GM18507 (cell line): ENCODE measurements around the gene CXCL12.

Source experiments
- DNase-seq: peaks from one replicate; pipeline ENCODE4 v3.0.0; 2011; ENCODE audit warnings: low read depth; ENCODE audit not compliant: insufficient read length; ENCODE audit errors: extremely low spot score
- FAIRE-seq: peaks from 2 replicates; lab custom pipeline; 2011; peaks lifted over from hg19 to GRCh38; lab: Jason Lieb, UNC

Gene CXCL12

DNA sequence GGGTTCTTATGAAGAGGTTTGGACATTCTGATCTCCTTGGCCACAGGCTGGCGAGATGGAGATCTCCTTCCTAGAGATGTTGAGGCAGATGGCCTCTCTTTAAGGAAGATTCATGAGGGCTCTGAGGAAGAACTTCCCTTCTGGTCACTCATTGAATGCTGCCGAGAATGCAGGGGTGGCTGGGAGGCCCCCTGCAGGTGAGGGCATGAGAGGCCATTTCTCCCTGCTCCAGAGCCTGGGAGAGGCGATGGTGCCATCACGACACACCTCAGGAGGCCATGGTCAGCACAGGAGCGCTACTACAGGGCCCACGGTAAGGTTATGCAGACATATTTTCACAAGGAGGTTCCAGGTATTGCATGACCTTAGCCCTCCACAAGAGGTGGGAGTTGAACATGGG, 40.2 kb downstream of the CXCL12 start:
- FAIRE-seq (no peak), DNase-seq (no peak)

DNA sequence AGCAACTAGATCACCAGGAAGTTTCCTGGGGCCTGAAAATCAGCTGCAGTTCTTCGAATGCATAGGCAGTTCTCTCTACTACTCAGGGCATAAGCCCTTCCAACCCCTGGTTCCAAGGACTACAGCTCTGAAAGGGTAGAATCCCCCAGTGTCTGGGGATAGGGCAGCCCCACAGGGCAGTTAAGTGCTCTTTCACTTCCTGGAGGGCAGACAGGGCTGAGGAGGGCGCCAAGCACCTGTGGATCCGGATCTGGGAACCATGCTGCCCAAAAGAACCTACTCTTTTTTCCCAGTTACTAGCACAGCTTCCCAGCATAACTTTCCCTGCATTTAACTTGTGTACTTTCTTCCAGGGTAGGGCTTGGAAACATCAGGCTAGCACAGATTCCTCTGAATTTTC, 41.1 kb downstream of the CXCL12 start:
- no peak for DNase-seq
- no peak for FAIRE-seq

DNA sequence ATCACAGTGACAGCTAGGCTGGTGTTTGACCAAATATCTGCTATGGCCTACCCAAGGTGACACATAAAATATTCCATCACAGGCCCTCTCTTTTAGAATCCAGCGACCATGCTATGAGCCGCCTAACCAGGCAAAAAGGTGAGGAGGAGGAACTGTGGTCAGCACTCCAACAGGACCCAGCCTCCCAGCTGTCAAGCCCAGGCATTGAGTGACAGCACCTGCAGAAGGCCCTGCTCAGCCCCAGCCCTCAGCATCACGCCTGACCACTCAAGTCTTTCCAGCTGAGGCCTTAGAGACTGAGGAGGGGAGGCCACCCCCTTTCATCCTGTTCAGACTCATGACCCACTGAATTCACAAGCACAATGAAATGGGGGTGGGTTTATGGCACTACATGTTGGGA, 43.0 kb downstream of the CXCL12 start:
- DNase-seq (no peak), FAIRE-seq (no peak)

DNA sequence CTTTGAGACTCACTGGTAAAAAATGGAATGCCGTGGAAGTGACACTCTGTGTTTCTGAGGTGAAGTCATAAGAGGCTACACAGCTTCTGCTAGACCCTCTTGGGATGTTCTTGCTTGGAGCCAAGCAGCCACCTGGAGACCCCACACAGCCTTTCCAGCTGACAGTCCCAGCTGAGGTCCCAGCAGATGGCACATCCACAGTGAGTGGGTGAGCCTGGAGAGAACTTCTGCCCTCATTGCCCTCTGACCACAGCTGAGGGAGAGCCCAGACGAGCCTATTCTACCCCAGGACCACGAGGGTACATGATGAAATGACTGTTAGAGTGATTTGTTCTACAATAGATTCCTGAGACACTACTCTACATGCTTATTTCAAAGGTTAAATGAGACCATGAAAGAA, 44.3 kb downstream of the CXCL12 start:
- DNase-seq (no peak), FAIRE-seq (no peak)

DNA sequence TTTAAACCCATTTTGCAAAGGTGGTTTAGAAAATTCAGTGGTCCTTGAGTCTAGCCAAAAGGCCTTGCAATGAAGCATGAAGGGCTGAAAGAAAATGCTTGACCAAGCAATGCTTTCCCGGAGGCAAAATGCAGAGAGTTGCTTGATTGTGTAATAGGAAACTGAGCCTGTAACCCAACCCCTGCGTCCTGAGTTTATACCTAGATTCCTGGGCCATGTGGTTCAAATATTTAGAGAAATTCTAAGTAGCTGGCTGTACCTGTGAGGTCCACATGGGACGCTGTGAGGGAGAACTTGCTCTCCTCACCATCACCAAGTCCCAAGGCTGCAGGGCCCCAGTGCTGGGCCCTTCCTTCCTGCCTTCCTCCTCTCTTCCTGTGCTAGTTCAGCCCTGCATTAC, 45.7 kb downstream of the CXCL12 start:
- DNase-seq (no peak), FAIRE-seq (no peak)

DNA sequence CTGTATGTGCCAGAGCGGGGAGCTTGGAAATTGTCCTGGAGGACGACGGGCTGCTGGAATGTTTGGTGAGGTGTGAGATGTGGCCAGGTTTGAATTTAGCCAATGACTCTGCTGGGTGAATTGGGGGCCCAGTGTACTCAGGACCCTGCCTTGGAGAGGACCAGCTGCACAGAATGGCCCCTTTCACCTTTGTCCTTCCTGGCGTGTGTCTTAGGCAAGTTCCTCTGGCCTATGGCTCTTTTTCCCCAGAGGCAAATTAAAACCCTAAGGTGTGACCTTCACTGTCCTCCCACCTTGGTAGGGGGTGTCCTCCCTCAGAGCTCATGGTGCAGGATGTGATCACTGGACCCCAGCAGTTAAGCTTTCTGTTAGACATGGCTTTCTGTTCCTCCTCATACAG, 47.8 kb downstream of the CXCL12 start:
- FAIRE-seq (no peak), DNase-seq (no peak)

DNA sequence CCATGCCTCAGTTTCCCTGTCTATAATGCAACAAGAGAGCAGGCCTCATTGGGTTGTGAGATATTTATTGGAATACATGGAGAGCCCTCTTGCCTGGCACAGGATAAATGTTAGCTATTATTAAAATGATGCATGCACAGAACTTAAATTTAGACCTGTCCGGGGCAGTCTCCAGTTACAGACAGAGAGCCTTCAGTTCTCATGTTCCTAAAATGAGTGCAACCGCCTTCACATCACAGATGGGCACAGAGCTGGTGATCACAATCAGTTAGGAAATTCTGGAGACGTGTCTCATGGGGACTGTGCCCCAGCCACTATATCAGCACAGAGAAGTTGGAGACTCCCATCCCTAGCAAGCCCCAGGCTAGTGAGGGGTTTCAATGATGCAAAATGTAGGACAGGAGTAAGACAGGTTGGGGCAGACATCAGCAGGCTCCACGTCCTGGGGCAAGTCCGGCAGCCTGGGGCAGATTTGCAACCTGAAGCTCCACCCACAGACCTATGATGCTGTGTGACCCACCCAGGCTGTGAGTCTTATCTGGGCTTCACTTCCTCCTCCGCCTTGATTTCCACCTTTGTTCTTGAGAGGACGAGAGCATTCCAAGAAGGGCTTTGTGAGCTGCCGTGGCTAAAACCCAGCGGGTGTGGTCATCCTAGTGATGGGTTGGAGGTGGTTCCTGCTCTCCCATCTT, 49.4 kb downstream of the CXCL12 start:
- DNase-seq, result no peak
- no peak for FAIRE-seq

DNA sequence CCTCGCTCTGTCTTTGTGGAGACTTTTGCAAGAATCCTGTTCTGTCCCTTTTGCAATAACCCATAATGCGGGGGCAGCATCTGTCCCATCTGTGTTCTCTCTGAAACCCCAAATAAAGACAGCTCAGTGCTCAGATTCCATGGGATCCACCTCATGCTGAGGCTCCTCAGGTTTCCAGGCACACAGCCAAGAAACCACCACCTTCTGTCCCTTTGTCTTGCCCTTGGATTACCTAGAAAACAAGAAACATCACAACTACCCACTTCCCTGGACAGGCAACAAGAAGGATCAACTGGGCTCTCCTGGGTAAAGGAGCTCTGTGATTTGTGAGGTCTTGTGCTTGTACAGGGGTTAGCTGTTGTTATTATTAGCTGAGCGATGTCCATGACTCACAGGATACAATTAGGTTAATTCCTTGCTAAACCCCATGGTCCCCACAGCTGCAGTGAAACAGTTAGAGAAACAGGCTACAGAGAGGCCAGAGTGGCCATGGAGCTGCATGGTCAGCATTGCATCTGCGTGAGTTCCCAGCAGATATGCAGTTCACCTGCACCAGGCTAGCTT, 50.2 kb downstream of the CXCL12 start:
- no peak for FAIRE-seq
- DNase-seq, result no peak

DNA sequence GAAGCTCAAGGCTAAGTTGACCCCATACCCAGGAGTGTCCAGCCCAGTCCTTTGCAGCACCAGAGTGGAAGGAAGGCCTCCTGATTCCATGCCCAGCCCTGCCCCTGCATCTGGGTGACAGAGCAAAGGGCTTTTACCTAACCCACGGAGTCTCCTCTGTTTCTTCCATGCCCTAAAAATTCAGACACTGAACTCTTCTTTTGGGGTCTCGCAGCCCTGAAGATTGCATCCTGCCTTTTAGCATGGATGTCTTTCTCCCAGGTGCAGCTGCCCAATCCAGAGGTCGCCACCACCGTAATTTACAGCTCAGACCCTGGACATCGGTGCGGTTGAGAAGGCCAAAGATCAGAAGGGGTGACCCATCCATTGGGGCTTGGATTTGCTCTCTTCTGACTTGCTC, 50.8 kb downstream of the CXCL12 start:
- no peak for FAIRE-seq

DNA sequence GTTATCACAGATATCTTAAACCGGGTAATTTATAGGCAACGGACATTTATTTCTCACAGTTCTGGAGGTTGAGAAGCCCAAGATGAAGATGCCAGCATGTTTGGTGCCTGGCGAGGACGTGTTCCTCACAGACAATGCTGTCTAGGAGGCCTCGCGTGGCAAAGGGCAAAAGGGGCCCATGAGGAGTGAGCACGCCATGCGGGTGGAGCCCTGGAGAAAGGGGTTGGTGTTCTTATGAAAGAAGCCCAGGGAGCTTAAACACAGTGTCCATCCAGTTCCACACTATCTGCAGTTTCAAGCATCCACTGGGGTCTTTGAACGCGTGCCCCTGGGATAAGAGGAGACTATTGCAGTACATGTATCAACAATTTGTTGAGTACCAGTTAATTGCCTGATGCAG, 51.4 kb downstream of the CXCL12 start:
- DNase-seq (no peak), FAIRE-seq (no peak)

More for the DNA sequence above, 50.8 kb downstream of the CXCL12 start:
- no peak for DNase-seq

DNA sequence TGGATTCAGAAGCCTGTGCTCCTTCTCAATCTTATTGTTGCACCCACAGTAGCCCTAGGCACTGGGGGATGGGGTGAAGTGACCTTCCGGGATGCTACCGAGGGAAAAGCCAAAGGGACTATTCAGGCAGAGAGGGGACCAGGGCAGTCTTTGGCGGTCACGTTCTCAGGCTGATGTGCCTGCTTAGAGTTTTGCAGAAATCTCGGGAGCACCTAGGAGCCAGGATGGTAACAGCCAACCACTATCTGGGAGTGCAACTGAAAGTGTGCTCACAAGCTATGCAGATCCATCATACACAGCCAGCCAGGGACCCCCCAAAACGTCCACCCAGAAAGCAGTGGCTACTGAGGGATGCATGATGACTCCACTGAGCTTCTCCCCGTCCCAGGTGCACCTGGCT, 52.4 kb downstream of the CXCL12 start:
- FAIRE-seq (no peak), DNase-seq (no peak)

DNA sequence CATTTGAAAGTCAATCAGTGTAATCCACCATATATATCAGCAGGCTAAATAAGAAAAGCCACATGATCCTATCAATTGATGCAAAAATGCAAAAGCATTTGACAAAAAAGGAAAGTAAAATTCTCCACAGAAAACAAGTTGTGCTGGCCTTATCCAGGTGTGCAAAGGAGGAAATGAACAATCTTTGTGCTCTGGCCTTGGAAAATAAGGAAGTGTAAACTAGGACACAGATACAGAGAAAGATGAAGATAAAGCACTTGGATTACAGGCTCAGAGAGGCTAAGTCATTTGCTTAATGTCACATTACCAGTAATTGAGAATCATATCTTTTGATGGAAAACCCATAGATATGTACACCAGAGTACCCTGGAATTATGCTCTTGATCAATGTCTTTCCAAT, 54.5 kb downstream of the CXCL12 start:
- FAIRE-seq (no peak), DNase-seq (no peak)

DNA sequence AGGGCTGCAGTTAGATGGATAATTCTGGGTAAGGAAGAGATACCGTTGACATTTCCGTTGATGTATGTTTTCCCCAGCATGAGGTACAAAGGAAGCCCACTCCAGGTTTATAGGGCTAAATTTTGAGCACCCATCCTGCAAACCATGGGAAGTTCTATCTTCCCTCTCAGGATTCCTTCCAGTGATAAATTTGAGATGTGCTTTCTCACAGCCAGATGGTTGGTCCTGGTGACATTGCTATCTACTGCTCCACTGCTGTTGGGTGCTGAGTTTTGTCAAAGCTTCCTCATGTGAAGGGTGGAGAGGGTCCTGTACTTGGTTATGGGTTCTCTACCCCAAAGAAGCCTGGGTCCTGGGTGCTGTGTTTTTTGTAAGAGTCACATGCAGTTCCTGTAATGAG, 57.4 kb downstream of the CXCL12 start:
- FAIRE-seq, result no peak
- DNase-seq, result no peak
